ENCODE results near the gene SERPINA5.
"Not testable (repeated sequence)": the region's sequence is repeated elsewhere in the genome, so short reads cannot be mapped to it uniquely, and the experiment has no call there.

GRCh38 chr14:94637814-94638213, 56.6 kb downstream of the SERPINA5 start:
- TF ChIP-seq, protein P1, sequence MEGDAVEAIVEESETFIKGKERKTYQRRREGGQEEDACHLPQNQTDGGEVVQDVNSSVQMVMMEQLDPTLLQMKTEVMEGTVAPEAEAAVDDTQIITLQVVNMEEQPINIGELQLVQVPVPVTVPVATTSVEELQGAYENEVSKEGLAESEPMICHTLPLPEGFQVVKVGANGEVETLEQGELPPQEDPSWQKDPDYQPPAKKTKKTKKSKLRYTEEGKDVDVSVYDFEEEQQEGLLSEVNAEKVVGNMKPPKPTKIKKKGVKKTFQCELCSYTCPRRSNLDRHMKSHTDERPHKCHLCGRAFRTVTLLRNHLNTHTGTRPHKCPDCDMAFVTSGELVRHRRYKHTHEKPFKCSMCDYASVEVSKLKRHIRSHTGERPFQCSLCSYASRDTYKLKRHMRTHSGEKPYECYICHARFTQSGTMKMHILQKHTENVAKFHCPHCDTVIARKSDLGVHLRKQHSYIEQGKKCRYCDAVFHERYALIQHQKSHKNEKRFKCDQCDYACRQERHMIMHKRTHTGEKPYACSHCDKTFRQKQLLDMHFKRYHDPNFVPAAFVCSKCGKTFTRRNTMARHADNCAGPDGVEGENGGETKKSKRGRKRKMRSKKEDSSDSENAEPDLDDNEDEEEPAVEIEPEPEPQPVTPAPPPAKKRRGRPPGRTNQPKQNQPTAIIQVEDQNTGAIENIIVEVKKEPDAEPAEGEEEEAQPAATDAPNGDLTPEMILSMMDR (IDR thresholded peaks at IDR 0.05), result not testable (repeated sequence)
- TF ChIP-seq POLR2A (IDR thresholded peaks at IDR 0.05), result not testable (repeated sequence)

All from lower leg skin (tissue), 3 donors.